GM18870 (cell line): ENCODE measurements around the gene MEIS2.
"Not testable (repeated sequence)": the region's sequence is repeated elsewhere in the genome, so short reads cannot be mapped to it uniquely, and the experiment has no call there.

ENCODE experiments used
- ATAC-seq: cut with Tn5 transposase; IDR thresholded peaks from one replicate; pipeline ENCODE4 v1.9.1; 2021; ENCODE audit warnings: moderate library complexity; ENCODE audit not compliant: unreplicated experiment

Gene MEIS2

GRCh38 chr15:37014137-37014536 is 86.2 kb downstream of the MEIS2 start:
- ATAC-seq = no peak

- ATAC-seq = no peak
These were observed 89.8 kb downstream of the MEIS2 start for GRCh38 chr15:37010595-37010994.

- no peak for ATAC-seq
These were observed 91.1 kb downstream of the MEIS2 start for GRCh38 chr15:37009288-37009687.

GRCh38 chr15:37008205-37008604 is 92.1 kb downstream of the MEIS2 start:
- ATAC-seq = no peak

- ATAC-seq = no peak
These were observed 93.0 kb downstream of the MEIS2 start for GRCh38 chr15:37007301-37007700.

- no peak for ATAC-seq
These were observed 95.2 kb downstream of the MEIS2 start for GRCh38 chr15:37004981-37005735.

- ATAC-seq = no peak
These were observed 95.9 kb downstream of the MEIS2 start for GRCh38 chr15:37004373-37004869.

- no peak for ATAC-seq
These were observed 98.2 kb downstream of the MEIS2 start for GRCh38 chr15:37002041-37002672.

- ATAC-seq = no peak
These were observed 98.9 kb downstream of the MEIS2 start for GRCh38 chr15:37001417-37001816.

GRCh38 chr15:36999778-37000177 is 100.6 kb downstream of the MEIS2 start:
- ATAC-seq = no peak

- ATAC-seq = no peak
These were observed 103.7 kb downstream of the MEIS2 start for GRCh38 chr15:36996538-36997181.

GRCh38 chr15:36996121-36996520 is 104.2 kb downstream of the MEIS2 start:
- no peak for ATAC-seq

GRCh38 chr15:36994790-36995189 is 105.6 kb downstream of the MEIS2 start:
- no peak for ATAC-seq

GRCh38 chr15:36992454-36992853 is 107.9 kb downstream of the MEIS2 start:
- ATAC-seq = no peak

GRCh38 chr15:36988947-36989346 is 111.4 kb downstream of the MEIS2 start:
- ATAC-seq = no peak

GRCh38 chr15:36982430-36982829 is 117.9 kb downstream of the MEIS2 start:
- no peak for ATAC-seq

- ATAC-seq = not testable (repeated sequence)
These were observed 120.1 kb downstream of the MEIS2 start for GRCh38 chr15:36980281-36980680.

GRCh38 chr15:36978625-36979024 is 121.7 kb downstream of the MEIS2 start:
- ATAC-seq = no peak

- no peak for ATAC-seq
These were observed 122.2 kb downstream of the MEIS2 start for GRCh38 chr15:36978126-36978525.

GRCh38 chr15:36977659-36978058 is 122.7 kb downstream of the MEIS2 start:
- ATAC-seq = no peak

- ATAC-seq = no peak
These were observed 127.6 kb downstream of the MEIS2 start for GRCh38 chr15:36972704-36973103.

GRCh38 chr15:36970522-36970921 is 129.8 kb downstream of the MEIS2 start:
- ATAC-seq = no peak
